Measurements from ENCODE around the gene ASCC1.

The ASCC1 gene

GRCh38 chr10:72098836-72099599 is 117.1 kb downstream of the ASCC1 start:
- DNase-seq (ENCODE audit: low read depth): no peak
- no peak for TF ChIP-seq CTCF (IDR thresholded peaks at IDR 0.05; ENCODE audit: low read length, missing control alignments)
- H3K4me3 ChIP-seq (replicated peaks; ENCODE audit: low read depth, low read length): no peak overlapping the region

- TF ChIP-seq CTCF (IDR thresholded peaks at IDR 0.05; ENCODE audit: low read length, missing control alignments): no peak
- H3K4me3 ChIP-seq (replicated peaks; ENCODE audit: low read depth, low read length): no peak overlapping the region
- DNase-seq (ENCODE audit: low read depth): no peak
These were observed 117.7 kb downstream of the ASCC1 start for GRCh38 chr10:72098301-72098835.

GRCh38 chr10:72097448-72098300 is 118.4 kb downstream of the ASCC1 start:
- H3K4me3 ChIP-seq (replicated peaks; ENCODE audit: low read depth, low read length): no peak overlapping the region
- peak; percentile 96 for DNase-seq (ENCODE audit: low read depth)
- no peak for TF ChIP-seq CTCF (IDR thresholded peaks at IDR 0.05; ENCODE audit: low read length, missing control alignments)

GRCh38 chr10:72096115-72097000 is 119.7 kb downstream of the ASCC1 start:
- DNase-seq (ENCODE audit: low read depth): peak; percentile 62
- peak; percentile 8 for TF ChIP-seq CTCF (IDR thresholded peaks at IDR 0.05; ENCODE audit: low read length, missing control alignments)
- no peak overlapping the region for H3K4me3 ChIP-seq (replicated peaks; ENCODE audit: low read depth, low read length)

GRCh38 chr10:72095195-72095594 is 120.9 kb downstream of the ASCC1 start:
- no peak for DNase-seq (ENCODE audit: low read depth)
- no peak overlapping the region for H3K4me3 ChIP-seq (replicated peaks; ENCODE audit: low read depth, low read length)
- no peak for TF ChIP-seq CTCF (IDR thresholded peaks at IDR 0.05; ENCODE audit: low read length, missing control alignments)

- DNase-seq (ENCODE audit: low read depth): no peak
- no peak for TF ChIP-seq CTCF (IDR thresholded peaks at IDR 0.05; ENCODE audit: low read length, missing control alignments)
- no peak overlapping the region for H3K4me3 ChIP-seq (replicated peaks; ENCODE audit: low read depth, low read length)
These were observed 121.5 kb downstream of the ASCC1 start for GRCh38 chr10:72094574-72094973.

Data from fibroblast of pulmonary artery (primary cell).